ENCODE measurements around the gene C17orf67.

DNA sequence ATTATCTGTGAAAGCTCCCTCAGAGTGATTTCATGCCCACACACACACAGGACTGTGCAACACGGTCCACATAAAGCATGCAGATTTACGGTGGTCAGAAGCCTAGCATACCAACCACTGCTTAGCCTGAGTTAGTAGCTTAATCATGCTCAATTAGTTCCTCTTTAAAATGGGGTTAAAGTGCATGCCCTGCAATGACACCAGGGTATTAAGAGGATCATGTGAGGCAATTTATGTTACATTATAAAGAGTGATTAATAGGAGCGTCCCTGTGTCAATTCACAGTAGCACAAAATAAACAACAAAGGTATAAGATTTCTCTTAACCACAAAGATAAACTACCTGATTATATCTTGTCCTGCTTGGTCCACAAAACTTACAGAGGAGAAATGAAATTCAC, 39.8 kb downstream of the C17orf67 start:
- TF ChIP-seq, protein P1, sequence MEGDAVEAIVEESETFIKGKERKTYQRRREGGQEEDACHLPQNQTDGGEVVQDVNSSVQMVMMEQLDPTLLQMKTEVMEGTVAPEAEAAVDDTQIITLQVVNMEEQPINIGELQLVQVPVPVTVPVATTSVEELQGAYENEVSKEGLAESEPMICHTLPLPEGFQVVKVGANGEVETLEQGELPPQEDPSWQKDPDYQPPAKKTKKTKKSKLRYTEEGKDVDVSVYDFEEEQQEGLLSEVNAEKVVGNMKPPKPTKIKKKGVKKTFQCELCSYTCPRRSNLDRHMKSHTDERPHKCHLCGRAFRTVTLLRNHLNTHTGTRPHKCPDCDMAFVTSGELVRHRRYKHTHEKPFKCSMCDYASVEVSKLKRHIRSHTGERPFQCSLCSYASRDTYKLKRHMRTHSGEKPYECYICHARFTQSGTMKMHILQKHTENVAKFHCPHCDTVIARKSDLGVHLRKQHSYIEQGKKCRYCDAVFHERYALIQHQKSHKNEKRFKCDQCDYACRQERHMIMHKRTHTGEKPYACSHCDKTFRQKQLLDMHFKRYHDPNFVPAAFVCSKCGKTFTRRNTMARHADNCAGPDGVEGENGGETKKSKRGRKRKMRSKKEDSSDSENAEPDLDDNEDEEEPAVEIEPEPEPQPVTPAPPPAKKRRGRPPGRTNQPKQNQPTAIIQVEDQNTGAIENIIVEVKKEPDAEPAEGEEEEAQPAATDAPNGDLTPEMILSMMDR (IDR thresholded peaks at IDR 0.05; ENCODE audit: poor library complexity): no peak
- TF ChIP-seq EZH2 (IDR thresholded peaks at IDR 0.05; ENCODE audit: borderline replicate concordance) (no peak), EZH2phosphoT487 (IDR thresholded peaks at IDR 0.05; ENCODE audit: low read depth, severe bottlenecking, unreplicated experiment) (no peak)
